NOMO-1 treated with dmso at 0.1 percent for 144 hours (cell line): ENCODE data around the gene GALNT10.
A peak's percentile ranks its signal among the peaks of the same experiment; 100 is the strongest.

ENCODE experiments used
- DNase-seq: peaks from one replicate; lab custom pipeline; 2025; ENCODE audit not compliant: unreplicated experiment; lab: John Stamatoyannopoulos, UW

GALNT10 gene

GRCh38 chr5:154179846-154180710, 10.5 kb upstream of the GALNT10 start:
- no peak for DNase-seq

GRCh38 chr5:154181161-154181560, 9.4 kb upstream of the GALNT10 start:
- no peak for DNase-seq

GRCh38 chr5:154189256-154189818, 1.2 kb upstream of the GALNT10 start:
- no peak for DNase-seq

GRCh38 chr5:154189819-154190594, 526 bp upstream of the GALNT10 start:
- peak; percentile 57 for DNase-seq

GRCh38 chr5:154191467-154192261, 1.1 kb downstream of the GALNT10 start:
- DNase-seq: no peak

GRCh38 chr5:154193283-154193682, 2.8 kb downstream of the GALNT10 start:
- DNase-seq: no peak

- DNase-seq: no peak
These were observed 3.2 kb downstream of the GALNT10 start for GRCh38 chr5:154193701-154194121.

GRCh38 chr5:154194345-154195329, 4.1 kb downstream of the GALNT10 start:
- DNase-seq: no peak

GRCh38 chr5:154196281-154196680, 5.7 kb downstream of the GALNT10 start:
- DNase-seq: no peak

- no peak for DNase-seq
These were observed 6.6 kb downstream of the GALNT10 start for GRCh38 chr5:154196955-154197652.

GRCh38 chr5:154197801-154198491, 7.4 kb downstream of the GALNT10 start:
- DNase-seq: no peak

- no peak for DNase-seq
These were observed 8.2 kb downstream of the GALNT10 start for GRCh38 chr5:154198611-154199230.

GRCh38 chr5:154199263-154199662, 8.7 kb downstream of the GALNT10 start:
- no peak for DNase-seq

GRCh38 chr5:154199671-154200220, 9.2 kb downstream of the GALNT10 start:
- DNase-seq: no peak

- no peak for DNase-seq
These were observed 9.7 kb downstream of the GALNT10 start for GRCh38 chr5:154200221-154200620.

GRCh38 chr5:154201108-154201769, 10.7 kb downstream of the GALNT10 start:
- no peak for DNase-seq
